GM13976 (cell line): ENCODE measurements around the gene RBM11.
A peak's percentile ranks its signal among the peaks of the same experiment; 100 is the strongest.

Source experiments
- DNase-seq: peaks from one replicate; pipeline ENCODE4 v3.0.0; 2012; ENCODE audit warnings: low spot score
- in situ Hi-C: fragments of 300-500 bp; cut with MboI; formaldehyde crosslinking; loops from one replicate; pipeline ENCODE4 v1.12.0; 2022; ENCODE audit warnings: low sequenced_read_pairs, mixed read lengths, inconsistent platforms; ENCODE audit not compliant: unreplicated experiment
- TF ChIP-seq, protein P1 (sequence below): IDR thresholded peaks from 2 replicates; pipeline ENCODE4 v1.5.1; 2012; ENCODE audit warnings: borderline replicate concordance, mild to moderate bottlenecking; ENCODE audit not compliant: insufficient read depth; ENCODE audit errors: extremely low read depth, missing control alignments, control extremely low read depth

The RBM11 gene

DNA sequence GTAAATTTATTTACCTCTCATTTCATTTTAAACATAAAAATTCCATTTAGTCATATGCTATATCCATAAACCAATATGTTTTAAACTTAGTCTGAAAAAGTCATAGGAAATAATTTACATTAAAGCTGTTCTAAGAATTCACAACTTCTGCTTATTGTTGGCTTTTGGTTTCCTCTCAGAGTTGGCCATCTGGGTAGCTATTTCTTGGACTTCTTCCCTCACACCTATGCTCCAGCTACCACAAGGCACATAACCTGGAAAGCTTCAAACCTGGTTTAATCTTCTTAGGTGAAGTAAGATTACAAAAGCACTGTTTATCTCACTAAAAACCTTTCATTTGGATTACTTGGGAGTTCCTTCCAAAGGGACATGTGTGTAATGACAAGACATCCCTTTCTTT is 29.8 kb downstream of the RBM11 start:
- in situ Hi-C loops, result no loop called here
- no peak for DNase-seq
- TF ChIP-seq, protein P1, sequence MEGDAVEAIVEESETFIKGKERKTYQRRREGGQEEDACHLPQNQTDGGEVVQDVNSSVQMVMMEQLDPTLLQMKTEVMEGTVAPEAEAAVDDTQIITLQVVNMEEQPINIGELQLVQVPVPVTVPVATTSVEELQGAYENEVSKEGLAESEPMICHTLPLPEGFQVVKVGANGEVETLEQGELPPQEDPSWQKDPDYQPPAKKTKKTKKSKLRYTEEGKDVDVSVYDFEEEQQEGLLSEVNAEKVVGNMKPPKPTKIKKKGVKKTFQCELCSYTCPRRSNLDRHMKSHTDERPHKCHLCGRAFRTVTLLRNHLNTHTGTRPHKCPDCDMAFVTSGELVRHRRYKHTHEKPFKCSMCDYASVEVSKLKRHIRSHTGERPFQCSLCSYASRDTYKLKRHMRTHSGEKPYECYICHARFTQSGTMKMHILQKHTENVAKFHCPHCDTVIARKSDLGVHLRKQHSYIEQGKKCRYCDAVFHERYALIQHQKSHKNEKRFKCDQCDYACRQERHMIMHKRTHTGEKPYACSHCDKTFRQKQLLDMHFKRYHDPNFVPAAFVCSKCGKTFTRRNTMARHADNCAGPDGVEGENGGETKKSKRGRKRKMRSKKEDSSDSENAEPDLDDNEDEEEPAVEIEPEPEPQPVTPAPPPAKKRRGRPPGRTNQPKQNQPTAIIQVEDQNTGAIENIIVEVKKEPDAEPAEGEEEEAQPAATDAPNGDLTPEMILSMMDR, result no peak

- TF ChIP-seq, protein P1, result no peak
- no peak for DNase-seq
- in situ Hi-C loops, result no loop called here
Observed at GRCh38 chr21:14251336-14251735, 35.4 kb downstream of the RBM11 start.

DNA sequence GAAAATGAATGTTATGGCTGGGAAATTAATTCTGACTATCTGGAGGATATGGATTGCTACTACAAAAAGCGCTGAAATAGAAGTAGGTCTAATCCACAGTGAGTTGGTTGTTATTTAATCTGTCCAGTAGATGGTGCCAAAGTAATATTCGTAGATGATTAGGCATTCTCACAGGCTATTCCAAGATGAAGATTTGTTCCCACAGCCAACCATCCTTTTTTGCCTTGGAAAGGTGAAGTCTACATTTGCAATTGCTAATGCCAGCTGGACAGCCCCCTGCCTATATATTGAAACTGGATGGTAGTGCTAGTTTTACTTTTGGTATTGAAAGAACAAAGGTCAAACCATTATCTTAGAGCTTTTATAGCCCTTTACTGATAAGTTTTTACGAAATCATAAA is 43.8 kb downstream of the RBM11 start:
- TF ChIP-seq, protein P1, result no peak
- DNase-seq, result peak; percentile 44
- in situ Hi-C loops, result no loop called here

- in situ Hi-C loops, result no loop called here
- DNase-seq, result no peak
- TF ChIP-seq, protein P1, result no peak
Observed at GRCh38 chr21:14260174-14260764, 44.3 kb downstream of the RBM11 start.

DNA sequence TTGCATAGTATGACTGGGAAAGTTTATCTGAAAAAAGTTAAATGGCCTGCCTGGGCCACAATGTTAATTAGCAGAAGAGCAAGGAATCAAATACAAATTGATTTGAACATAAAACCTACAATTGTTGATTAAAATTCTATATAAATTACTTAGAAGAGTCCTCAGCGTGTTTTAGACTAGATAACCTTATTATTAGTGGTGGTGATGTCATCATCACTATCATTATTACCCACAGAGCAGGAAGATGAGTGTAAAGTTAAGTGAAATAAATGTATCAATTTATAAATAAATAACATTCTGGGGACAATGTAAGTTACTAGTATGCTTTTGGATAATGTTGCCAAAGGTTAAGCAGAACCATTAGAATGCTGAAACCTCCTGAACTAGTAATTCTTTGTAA is 46.1 kb downstream of the RBM11 start:
- in situ Hi-C loops, result no loop called here
- DNase-seq, result no peak
- TF ChIP-seq, protein P1, result no peak

DNA sequence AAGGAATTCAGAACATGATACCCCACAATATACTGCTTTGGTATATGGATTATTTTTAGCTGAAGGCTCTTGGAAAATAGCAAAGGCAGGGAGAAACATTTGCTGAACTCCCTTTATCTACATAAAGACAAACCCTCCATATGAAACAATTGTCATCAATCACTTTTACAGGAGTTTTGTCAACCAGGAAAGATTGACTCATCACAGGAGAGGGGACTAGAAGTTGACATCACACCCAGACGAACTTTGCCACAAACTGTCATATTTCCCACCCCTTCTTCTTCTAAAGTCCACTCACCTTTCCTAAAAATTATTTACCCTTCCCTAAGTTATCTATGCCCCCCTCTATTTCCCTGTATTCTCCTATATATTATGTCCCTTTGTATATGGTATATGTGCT is 47.9 kb downstream of the RBM11 start:
- DNase-seq, result no peak
- in situ Hi-C loops, result no loop called here
- TF ChIP-seq, protein P1, result no peak
